ENCODE measurements around the gene DCTD. TPM values are rescaled to one million over a fixed set of nuclear protein-coding genes. Genes with fewer than 3 reads are reported as not detected.

The DCTD gene
- total RNA-seq, 1 donor from 2014 or later = 80.3 TPM

- DNase-seq (ENCODE audit: extremely low spot score, unreplicated experiment) = no peak
- Mint-ChIP-seq H3K4me1 (ENCODE audit: unreplicated experiment) (peaks cover 17% of the 10 kb centered on the region), H3K27ac (no peak overlapping the region), H3K9me3 (no peaks in the 10 kb centered on the region), H3K36me3 (no peaks in the 10 kb centered on the region), H3K27me3 (peaks cover 22% of the 10 kb centered on the region), H3K4me3 (no peak overlapping the region)
- TF ChIP-seq CTCF (conservative IDR thresholded peaks at IDR 0.05) = no peak
Measured at GRCh38 chr4:182922501-182923284, 5.5 kb upstream of the DCTD start.

- peaks cover 22% of the 10 kb centered on the region for H3K27me3 Mint-ChIP-seq
- no peak overlapping the region for H3K27ac Mint-ChIP-seq
- DNase-seq (ENCODE audit: extremely low spot score, unreplicated experiment) = no peak
- no peaks in the 10 kb centered on the region for H3K36me3 Mint-ChIP-seq
- TF ChIP-seq CTCF (conservative IDR thresholded peaks at IDR 0.05) = no peak
- H3K4me1 Mint-ChIP-seq (ENCODE audit: unreplicated experiment) = peaks cover 17% of the 10 kb centered on the region
- no peak overlapping the region for H3K4me3 Mint-ChIP-seq
- no peaks in the 10 kb centered on the region for H3K9me3 Mint-ChIP-seq
Measured at GRCh38 chr4:182921608-182922007, 4.4 kb upstream of the DCTD start.

GRCh38 chr4:182920676-182921075 lies 3.5 kb upstream of the DCTD start:
- no peaks in the 10 kb centered on the region for H3K36me3 Mint-ChIP-seq
- no peak for TF ChIP-seq CTCF (conservative IDR thresholded peaks at IDR 0.05)
- no peak overlapping the region for H3K4me3 Mint-ChIP-seq
- peaks cover 24% of the 10 kb centered on the region for H3K4me1 Mint-ChIP-seq (ENCODE audit: unreplicated experiment)
- H3K9me3 Mint-ChIP-seq = no peaks in the 10 kb centered on the region
- DNase-seq (ENCODE audit: extremely low spot score, unreplicated experiment) = no peak
- no peak overlapping the region for H3K27ac Mint-ChIP-seq
- peaks cover 22% of the 10 kb centered on the region for H3K27me3 Mint-ChIP-seq

- DNase-seq (ENCODE audit: extremely low spot score, unreplicated experiment) = no peak
- Mint-ChIP-seq H3K4me1 (ENCODE audit: unreplicated experiment) (peaks cover 17% of the 10 kb centered on the region), H3K36me3 (no peaks in the 10 kb centered on the region), H3K9me3 (no peaks in the 10 kb centered on the region), H3K27ac (peak overlapping the region; percentile 17), H3K27me3 (peaks cover 16% of the 10 kb centered on the region), H3K4me3 (peak overlapping the region; percentile 88)
- TF ChIP-seq CTCF (conservative IDR thresholded peaks at IDR 0.05) = no peak
Measured at GRCh38 chr4:182918791-182919302, 1.7 kb upstream of the DCTD start.

- Mint-ChIP-seq H3K4me1 (ENCODE audit: unreplicated experiment) (peaks cover 24% of the 10 kb centered on the region), H3K27ac (peak overlapping the region; percentile 82), H3K4me3 (peak overlapping the region; percentile 88), H3K9me3 (no peaks in the 10 kb centered on the region), H3K27me3 (peaks cover 10% of the 10 kb centered on the region), H3K36me3 (peaks cover 6% of the 10 kb centered on the region)
- DNase-seq (ENCODE audit: extremely low spot score, unreplicated experiment) = no peak
- no peak for TF ChIP-seq CTCF (conservative IDR thresholded peaks at IDR 0.05)
Measured at GRCh38 chr4:182918044-182918607, 940 bp upstream of the DCTD start.

Data from type B pancreatic cell (in vitro differentiated cells).